HepG2 (cell line): ENCODE measurements around the gene FTCD. TPM values are rescaled to one million over a fixed set of nuclear protein-coding genes. Genes with fewer than 3 reads are reported as not detected.
A peak's percentile ranks its signal among the peaks of the same experiment; 100 is the strongest.

ENCODE experiments used
- ATAC-seq: fragments of 200-7000 bp; cut with Tn5 transposase; 3 replicates; pipeline ENCODE4 v1.9.1; 2020; ENCODE audit warnings: mild to moderate bottlenecking, moderate library complexity
- BruUV-seq: library from RNA; stranded (reverse); fragments of 400-500 nt; replicated peaks from 2 replicates; lab custom pipeline; 2021; lab: Mats Ljungman, UMichigan
- CTCF ChIA-PET: fragments of 300-600 bp; formaldehyde crosslinking; extraction: SDS; loops from one replicate; lab custom pipeline; 2021; ENCODE audit warnings: low total read pairs, inconsistent platforms, low intra/inter-chr PET ratio; lab: Yijun Ruan, JAX
- POLR2A ChIA-PET: fragments of 350-600 bp; sonication (Branson Sonifier 250); formaldehyde crosslinking; loops from one replicate; lab custom pipeline; 2020; ENCODE audit warnings: antibody characterized with exemption, inconsistent platforms; lab: Yijun Ruan, JAX
- DNase-seq: peaks from one replicate; pipeline ENCODE4 v3.0.0-alpha.2; 2015; ENCODE audit warnings: low spot score
- FAIRE-seq: peaks from 3 replicates; lab custom pipeline; 2011; peaks lifted over from hg19 to GRCh38; lab: Jason Lieb, UNC
- H2AFZ ChIP-seq: one replicate; pipeline ENCODE4 v1.6.1; 2011; ENCODE audit warnings: low read length, inconsistent platforms
- H3K27ac ChIP-seq: fragments of 300-600 bp; 3 replicates; pipeline ENCODE4 v1.8.0; 2011; ENCODE audit warnings: mixed run types, mild to moderate bottlenecking, mixed read lengths, low read length, inconsistent platforms; ENCODE audit not compliant: insufficient read depth; ENCODE audit errors: extremely low read length
- H3K27me3 ChIP-seq, 2 experiments: fragments of 200-600 bp in 1 of 2; 2 replicates in 1 of 2; 3 replicates in 1 of 2; pipeline versions ENCODE4 v1.6.0 to v1.8.0; 2011; ENCODE audit warnings: low read length in 2 of 2, mild to moderate bottlenecking in 2 of 2, moderate library complexity in 2 of 2, inconsistent platforms in 1 of 2; ENCODE audit not compliant: insufficient read depth in 2 of 2, control insufficient read depth in 1 of 2
- H3K36me3 ChIP-seq, 2 experiments: fragments of 200-600 bp in 1 of 2; replicated peaks in 1 of 2; 2 replicates in 1 of 2; 3 replicates in 1 of 2; pipeline versions ENCODE4 v1.5.1 to v1.8.0; 2011; ENCODE audit warnings: low read length in 2 of 2, inconsistent platforms in 1 of 2; ENCODE audit not compliant: insufficient read depth in 2 of 2, control insufficient read depth in 1 of 2
- H3K4me1 ChIP-seq: 2 replicates; pipeline ENCODE4 v1.5.1; 2012; ENCODE audit warnings: low read length, inconsistent platforms; ENCODE audit not compliant: insufficient read depth
- H3K4me2 ChIP-seq: 2 replicates; pipeline ENCODE4 v1.6.0; 2011; ENCODE audit warnings: low read depth, low read length, inconsistent platforms
- H3K4me3 ChIP-seq, 3 experiments: fragments of 200-600 bp in 1 of 3; sonication (generic), shearing (Covaris generic) in 1 of 3; replicated peaks in 1 of 3; 2 replicates each; pipeline ENCODE4 v1.5.1; 2011 to 2016; ENCODE audit warnings: low read length in 3 of 3, inconsistent platforms in 2 of 3, low read depth in 2 of 3, mild to moderate bottlenecking in 2 of 3, control low read depth in 1 of 3, mixed read lengths in 1 of 3; ENCODE audit not compliant: insufficient read depth in 1 of 3
- H3K79me2 ChIP-seq: one replicate; pipeline ENCODE4 v1.6.1; 2011; ENCODE audit warnings: low read length, inconsistent platforms; ENCODE audit not compliant: insufficient read depth
- H3K9ac ChIP-seq: 2 replicates; pipeline ENCODE4 v1.6.0; 2011; ENCODE audit warnings: mild to moderate bottlenecking, low read depth, low read length, inconsistent platforms; ENCODE audit not compliant: insufficient read depth
- H3K9me3 ChIP-seq: 2 replicates; pipeline ENCODE4 v1.5.1; 2012; ENCODE audit warnings: mild to moderate bottlenecking, low read length
- H4K20me1 ChIP-seq: 2 replicates; pipeline ENCODE4 v1.6.0; 2011; ENCODE audit warnings: inconsistent platforms, mild to moderate bottlenecking, low read length, moderate library complexity; ENCODE audit not compliant: insufficient read depth
- ELF4 ChIP-seq: sonication (generic); formaldehyde crosslinking; IDR thresholded peaks from 2 replicates; pipeline ENCODE4 v1.5.0; 2020; ENCODE audit warnings: missing genetic modification reagents, mild to moderate bottlenecking, moderate library complexity, borderline replicate concordance
- GMEB1 ChIP-seq: sonication (generic); formaldehyde crosslinking; IDR thresholded peaks from 2 replicates; pipeline ENCODE4 v1.5.1; 2020; ENCODE audit warnings: missing genetic modification reagents, mild to moderate bottlenecking, borderline replicate concordance
- HNF1B ChIP-seq: sonication (generic); formaldehyde crosslinking; IDR thresholded peaks from 2 replicates; pipeline ENCODE4 v1.5.1; 2020; ENCODE audit warnings: mild to moderate bottlenecking, moderate library complexity, missing genetic modification reagents
- HOMEZ ChIP-seq: IDR thresholded peaks from 2 replicates; pipeline ENCODE4 v1.6.1; 2016; ENCODE audit warnings: low read depth
- KLF13 ChIP-seq: sonication (generic); formaldehyde crosslinking; IDR thresholded peaks from 2 replicates; pipeline ENCODE4 v1.4.0; 2020; ENCODE audit warnings: mild to moderate bottlenecking, missing genetic modification reagents
- NR0B2 ChIP-seq: sonication (generic); formaldehyde crosslinking; IDR thresholded peaks from 2 replicates; pipeline ENCODE4 v1.4.0; 2020; ENCODE audit warnings: mild to moderate bottlenecking, missing genetic modification reagents
- ZNF432 ChIP-seq: sonication (generic); formaldehyde crosslinking; IDR thresholded peaks from 2 replicates; pipeline ENCODE4 v1.5.0; 2020; ENCODE audit warnings: missing genetic modification reagents, mild to moderate bottlenecking, borderline replicate concordance
- ZNF619 ChIP-seq: sonication (generic); formaldehyde crosslinking; IDR thresholded peaks from 2 replicates; pipeline ENCODE4 v1.4.0; 2020; ENCODE audit warnings: mild to moderate bottlenecking, missing genetic modification reagents
- ZNF724P ChIP-seq: sonication (generic); formaldehyde crosslinking; IDR thresholded peaks from 2 replicates; pipeline ENCODE4 v1.8.0; 2022; ENCODE audit warnings: missing genetic modification reagents, borderline replicate concordance
- ZSCAN5A ChIP-seq: sonication (generic); formaldehyde crosslinking; IDR thresholded peaks from 2 replicates; pipeline ENCODE4 v1.8.0; 2022; ENCODE audit warnings: mild to moderate bottlenecking, missing genetic modification reagents, borderline replicate concordance
- ZZZ3 ChIP-seq: sonication (generic); formaldehyde crosslinking; IDR thresholded peaks from 2 replicates; pipeline ENCODE4 v1.4.0; 2020; ENCODE audit warnings: missing genetic modification reagents, mild to moderate bottlenecking, borderline replicate concordance
- WGBS: methylation state at CpG from one replicate; pipeline ENCODE4 v1.1.6; 2017; ENCODE audit warnings: low lambda C conversion rate; 5-methylcytosine and 5-hydroxymethylcytosine counted together
- in situ Hi-C: cut with HindIII; loops from 2 replicates; pipeline ENCODE4 v1.10.0; 2017; ENCODE audit warnings: low pct_unique_long_range_greater_than_20kb; ENCODE audit not compliant: extremely low pct_ligation_motif_present
- intact Hi-C: fragments of 100-400 bp; cut with micrococcal nuclease; formaldehyde crosslinking; loops from one replicate; pipeline ENCODE4 v1.10.0; 2022; ENCODE audit not compliant: unreplicated experiment
- polyA plus RNA-seq, 8 experiments: library from polyadenylated mRNA; depleted of rRNA in 3 of 8; stranded (reverse) in 7 of 8; unstranded in 1 of 8; fragments of >200 nt; fragmentation: Illumina TruSeq in 4 of 8; extraction: Trizol in 4 of 8; gene quantifications; 2 replicates each; pipeline versions ENCODE4 v1.2.1 to v1.2.3, GENCODE V29; 2011 to 2016; ENCODE audit warnings: low read depth in 4 of 8, missing spikeins in 1 of 8, mixed read lengths in 1 of 8; ENCODE audit not compliant: insufficient read depth in 1 of 8
- total RNA-seq, 5 experiments: library from RNA; depleted of rRNA; stranded (reverse); fragments of >200 nt; fragmentation: Illumina TruSeq; extraction: Trizol; gene quantifications; 2 replicates each; pipeline ENCODE4 v1.2.3, GENCODE V29; 2016; ENCODE audit warnings: low read depth in 1 of 5

Gene FTCD
- total and polyA plus RNA-seq, 2 of the 13 experiments (the other 11 are each of a cell fraction or from before 2014, with no cell fraction given) = 75.7 to 105 TPM

GRCh38 chr21:46173573-46173972 lies 18.2 kb upstream of the FTCD start:
- Histone ChIP-seq H3K79me2 (no peaks in the 10 kb centered on the region), H3K4me2 (no peak overlapping the region), H3K4me3 (no peak overlapping the region), H3K9me3 (no peaks in the 10 kb centered on the region), H3K27me3 (no peaks in the 10 kb centered on the region; a peak in 1 of 5 replicates), H4K20me1 (no peaks in the 10 kb centered on the region), H3K4me1 (no peaks in the 10 kb centered on the region), H3K9ac (no peak overlapping the region), H2AFZ (no peak overlapping the region), H3K36me3 (no peaks in the 10 kb centered on the region), H3K27ac (no peak overlapping the region)
- in situ Hi-C loops (no loop called here), intact Hi-C loops (no loop called here)
- BruUV-seq = no TSS peak
- ATAC-seq (peak; percentile 53), DNase-seq (no peak), FAIRE-seq (no peak)
- ChIA-PET CTCF (no interaction called here), POLR2A (no interaction called here)
- TF ChIP-seq GMEB1 (CRISPR knock-in tag) (no peak), KLF13 (CRISPR knock-in tag) (no peak), ZNF432 (CRISPR knock-in tag) (no peak), ZNF724P (CRISPR knock-in tag) (no peak), NR0B2 (CRISPR knock-in tag) (no peak), ZSCAN5A (CRISPR knock-in tag) (no peak), HOMEZ (no peak), ZZZ3 (CRISPR knock-in tag) (no peak), ELF4 (CRISPR knock-in tag) (no peak), ZNF619 (CRISPR knock-in tag) (no peak), HNF1B (CRISPR knock-in tag) (no peak)
- no CpG with 5 or more reads among the region's 1 CpG for WGBS
